A549 (cell line): Measurements from ENCODE around the gene IL19.

Experiments
- CHD2 ChIP-seq: fragments of 150-350 bp; IDR thresholded peaks from 2 replicates; pipeline ENCODE4 v1.6.1; 2014; ENCODE audit warnings: low read length; ENCODE audit not compliant: partially characterized antibody
- KDM1A ChIP-seq: fragments of 200-600 bp; sonication (generic); IDR thresholded peaks from 2 replicates; pipeline ENCODE4 v1.6.1; 2016; ENCODE audit warnings: low read depth, mild to moderate bottlenecking
- NPAS2 ChIP-seq: fragments of 250-450 bp; sonication (Bioruptor Pico); IDR thresholded peaks from 2 replicates; pipeline ENCODE4 v1.8.0; 2022; ENCODE audit warnings: mild to moderate bottlenecking, moderate library complexity, borderline replicate concordance
- POLR2A ChIP-seq: IDR thresholded peaks from 2 replicates; pipeline ENCODE4 v1.6.1; 2012; ENCODE audit warnings: mild to moderate bottlenecking, low read length
- RNF2 ChIP-seq: fragments of 200-600 bp; sonication (generic); IDR thresholded peaks from 2 replicates; pipeline ENCODE4 v1.6.1; 2016; ENCODE audit warnings: low read depth, mild to moderate bottlenecking, antibody characterized with exemption, moderate library complexity, borderline replicate concordance
- SMC3 ChIP-seq: fragments of >200 bp; sonication (Bioruptor Twin); formaldehyde crosslinking; IDR thresholded peaks from 3 replicates; pipeline ENCODE4 v1.6.1; 2018; ENCODE audit warnings: inconsistent platforms
- SREBF2 ChIP-seq: fragments of 450-650 bp; IDR thresholded peaks from 2 replicates; pipeline ENCODE4 v1.6.1; 2014; ENCODE audit warnings: mild to moderate bottlenecking, moderate library complexity
- TF ChIP-seq, protein P1 (sequence below): fragments of >200 bp; sonication (Bioruptor Twin); formaldehyde crosslinking; IDR thresholded peaks from 3 replicates; pipeline ENCODE4 v1.5.1; 2016
- TF ChIP-seq, protein P2 (sequence below): IDR thresholded peaks from 2 replicates; pipeline ENCODE4 v1.6.1; 2012

DNA sequence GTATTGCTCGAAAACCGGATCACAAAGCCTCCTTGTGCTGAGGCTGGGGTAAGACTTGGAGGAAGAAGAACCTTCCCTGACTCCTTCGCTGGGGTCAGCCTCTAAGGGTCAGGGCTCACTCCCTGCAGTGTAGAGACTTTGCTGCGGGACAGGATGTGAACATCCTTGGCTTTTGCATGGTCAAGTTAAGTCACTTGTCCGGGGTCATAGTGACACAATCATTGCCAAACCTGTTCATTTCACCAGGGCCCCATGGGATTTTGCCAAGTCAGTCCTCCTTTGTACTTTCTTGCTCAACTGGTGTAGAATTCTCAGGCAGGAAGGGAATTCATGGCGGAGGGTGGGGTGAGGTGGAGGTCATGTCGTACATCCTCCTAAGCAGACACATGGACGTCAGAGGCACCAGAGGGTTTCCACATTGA lies 26.4 kb downstream of the IL19 start:
- TF ChIP-seq SREBF2 (no peak), CHD2 (no peak), NPAS2 (CRISPR knock-in tag) (no peak), POLR2A (no peak), RNF2 (no peak), SMC3 (no peak), KDM1A (no peak)
- TF ChIP-seq, protein P1, sequence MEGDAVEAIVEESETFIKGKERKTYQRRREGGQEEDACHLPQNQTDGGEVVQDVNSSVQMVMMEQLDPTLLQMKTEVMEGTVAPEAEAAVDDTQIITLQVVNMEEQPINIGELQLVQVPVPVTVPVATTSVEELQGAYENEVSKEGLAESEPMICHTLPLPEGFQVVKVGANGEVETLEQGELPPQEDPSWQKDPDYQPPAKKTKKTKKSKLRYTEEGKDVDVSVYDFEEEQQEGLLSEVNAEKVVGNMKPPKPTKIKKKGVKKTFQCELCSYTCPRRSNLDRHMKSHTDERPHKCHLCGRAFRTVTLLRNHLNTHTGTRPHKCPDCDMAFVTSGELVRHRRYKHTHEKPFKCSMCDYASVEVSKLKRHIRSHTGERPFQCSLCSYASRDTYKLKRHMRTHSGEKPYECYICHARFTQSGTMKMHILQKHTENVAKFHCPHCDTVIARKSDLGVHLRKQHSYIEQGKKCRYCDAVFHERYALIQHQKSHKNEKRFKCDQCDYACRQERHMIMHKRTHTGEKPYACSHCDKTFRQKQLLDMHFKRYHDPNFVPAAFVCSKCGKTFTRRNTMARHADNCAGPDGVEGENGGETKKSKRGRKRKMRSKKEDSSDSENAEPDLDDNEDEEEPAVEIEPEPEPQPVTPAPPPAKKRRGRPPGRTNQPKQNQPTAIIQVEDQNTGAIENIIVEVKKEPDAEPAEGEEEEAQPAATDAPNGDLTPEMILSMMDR, result no peak
- TF ChIP-seq, protein P2, sequence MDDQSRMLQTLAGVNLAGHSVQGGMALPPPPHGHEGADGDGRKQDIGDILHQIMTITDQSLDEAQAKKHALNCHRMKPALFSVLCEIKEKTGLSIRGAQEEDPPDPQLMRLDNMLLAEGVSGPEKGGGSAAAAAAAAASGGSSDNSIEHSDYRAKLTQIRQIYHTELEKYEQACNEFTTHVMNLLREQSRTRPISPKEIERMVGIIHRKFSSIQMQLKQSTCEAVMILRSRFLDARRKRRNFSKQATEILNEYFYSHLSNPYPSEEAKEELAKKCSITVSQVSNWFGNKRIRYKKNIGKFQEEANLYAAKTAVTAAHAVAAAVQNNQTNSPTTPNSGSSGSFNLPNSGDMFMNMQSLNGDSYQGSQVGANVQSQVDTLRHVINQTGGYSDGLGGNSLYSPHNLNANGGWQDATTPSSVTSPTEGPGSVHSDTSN, result no peak
